Progenitor cell of endocrine pancreas (in vitro differentiated cells): ENCODE measurements around the gene ATRX. TPM values are rescaled to one million over a fixed set of nuclear protein-coding genes. Genes with fewer than 3 reads are reported as not detected.
"Not testable (repeated sequence)": the region's sequence is repeated elsewhere in the genome, so short reads cannot be mapped to it uniquely, and the experiment has no call there.

Experiments
- DNase-seq: peaks from one replicate; pipeline ENCODE4 v3.0.0; 2021; ENCODE audit warnings: low spot score; ENCODE audit not compliant: unreplicated experiment
- H3K27ac Mint-ChIP-seq: 2 replicates; pipeline ENCODE4 v1.8.0; 2021; ENCODE audit warnings: mild to moderate bottlenecking, moderate library complexity, mixed read lengths
- H3K27me3 Mint-ChIP-seq: 2 replicates; pipeline ENCODE4 v1.8.0; 2021; ENCODE audit warnings: mixed read lengths
- H3K36me3 Mint-ChIP-seq: 2 replicates; pipeline ENCODE4 v1.8.0; 2022; ENCODE audit warnings: mixed read lengths; ENCODE audit not compliant: insufficient read depth
- H3K4me1 Mint-ChIP-seq: 2 replicates; pipeline ENCODE4 v1.8.0; 2021; ENCODE audit warnings: low read depth, mixed read lengths
- H3K4me3 Mint-ChIP-seq: 2 replicates; pipeline ENCODE4 v1.8.0; 2021; ENCODE audit warnings: low read depth, mild to moderate bottlenecking, moderate library complexity, mixed read lengths
- H3K9me3 Mint-ChIP-seq: 2 replicates; pipeline ENCODE4 v1.8.0; 2021; ENCODE audit warnings: low read depth, mixed read lengths
- total RNA-seq: library from RNA; stranded (reverse); gene quantifications from 2 replicates; pipeline ENCODE4 v1.2.1, GENCODE V29; 2021
- TF ChIP-seq, protein P1 (sequence below): fragments of 200-600 bp; sonication (generic); IDR thresholded peaks from one replicate; pipeline ENCODE4 v1.5.0; 2021; ENCODE audit warnings: antibody characterized with exemption, mild to moderate bottlenecking; ENCODE audit not compliant: unreplicated experiment

Gene ATRX
- total RNA-seq, 1 donor from 2014 or later: 167 TPM

DNA sequence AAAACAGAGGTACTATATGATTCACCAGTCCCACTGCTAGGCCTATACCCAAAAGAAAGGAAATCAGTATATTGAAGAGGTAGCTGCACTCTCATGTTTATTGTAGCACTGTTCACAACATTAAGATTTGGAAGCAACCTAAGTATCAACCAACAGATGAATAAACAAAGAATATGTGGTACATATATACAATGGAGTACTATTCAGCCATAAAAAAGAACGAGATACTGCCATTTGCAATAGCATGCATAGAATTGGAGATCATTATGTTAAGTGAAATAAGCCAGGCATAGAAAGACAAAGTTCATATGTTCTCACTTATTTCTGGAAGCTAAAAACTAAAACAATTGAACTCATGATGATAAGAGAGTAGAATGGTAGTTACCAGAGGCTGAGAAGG is 266.3 kb downstream of the ATRX start:
- Mint-ChIP-seq H3K27ac (no peak overlapping the region), H3K4me1 (no peaks in the 10 kb centered on the region), H3K9me3 (peaks cover 43% of the 10 kb centered on the region), H3K36me3 (peaks cover 41% of the 10 kb centered on the region), H3K4me3 (no peak overlapping the region), H3K27me3 (no peaks in the 10 kb centered on the region)
- DNase-seq: no peak
- TF ChIP-seq, protein P1, sequence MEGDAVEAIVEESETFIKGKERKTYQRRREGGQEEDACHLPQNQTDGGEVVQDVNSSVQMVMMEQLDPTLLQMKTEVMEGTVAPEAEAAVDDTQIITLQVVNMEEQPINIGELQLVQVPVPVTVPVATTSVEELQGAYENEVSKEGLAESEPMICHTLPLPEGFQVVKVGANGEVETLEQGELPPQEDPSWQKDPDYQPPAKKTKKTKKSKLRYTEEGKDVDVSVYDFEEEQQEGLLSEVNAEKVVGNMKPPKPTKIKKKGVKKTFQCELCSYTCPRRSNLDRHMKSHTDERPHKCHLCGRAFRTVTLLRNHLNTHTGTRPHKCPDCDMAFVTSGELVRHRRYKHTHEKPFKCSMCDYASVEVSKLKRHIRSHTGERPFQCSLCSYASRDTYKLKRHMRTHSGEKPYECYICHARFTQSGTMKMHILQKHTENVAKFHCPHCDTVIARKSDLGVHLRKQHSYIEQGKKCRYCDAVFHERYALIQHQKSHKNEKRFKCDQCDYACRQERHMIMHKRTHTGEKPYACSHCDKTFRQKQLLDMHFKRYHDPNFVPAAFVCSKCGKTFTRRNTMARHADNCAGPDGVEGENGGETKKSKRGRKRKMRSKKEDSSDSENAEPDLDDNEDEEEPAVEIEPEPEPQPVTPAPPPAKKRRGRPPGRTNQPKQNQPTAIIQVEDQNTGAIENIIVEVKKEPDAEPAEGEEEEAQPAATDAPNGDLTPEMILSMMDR: no peak

DNA sequence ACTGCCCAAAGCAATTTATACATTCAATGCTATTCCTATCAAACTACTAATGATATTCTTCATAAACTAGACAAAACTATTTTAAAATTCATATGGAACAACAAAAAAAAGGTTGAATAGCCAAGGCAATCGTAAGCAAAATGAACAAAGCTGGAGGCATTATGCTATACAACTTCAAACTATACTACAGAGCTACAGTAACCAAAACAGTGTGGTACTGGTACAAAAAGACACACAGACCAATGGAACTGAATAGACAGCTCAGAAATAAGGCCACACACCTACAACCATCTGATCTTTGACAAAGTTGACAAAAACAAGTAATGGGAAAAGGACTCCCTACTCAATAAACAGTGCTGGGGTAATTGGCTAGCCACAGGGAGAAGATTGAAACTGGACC is 271.8 kb downstream of the ATRX start:
- TF ChIP-seq, protein P1: no peak
- H3K4me3 Mint-ChIP-seq: no peak overlapping the region
- DNase-seq: no peak
- no peaks in the 10 kb centered on the region for H3K27me3 Mint-ChIP-seq
- peaks cover 54% of the 10 kb centered on the region for H3K9me3 Mint-ChIP-seq
- no peak overlapping the region for H3K27ac Mint-ChIP-seq
- H3K4me1 Mint-ChIP-seq: no peaks in the 10 kb centered on the region
- H3K36me3 Mint-ChIP-seq: peaks cover 46% of the 10 kb centered on the region

DNA sequence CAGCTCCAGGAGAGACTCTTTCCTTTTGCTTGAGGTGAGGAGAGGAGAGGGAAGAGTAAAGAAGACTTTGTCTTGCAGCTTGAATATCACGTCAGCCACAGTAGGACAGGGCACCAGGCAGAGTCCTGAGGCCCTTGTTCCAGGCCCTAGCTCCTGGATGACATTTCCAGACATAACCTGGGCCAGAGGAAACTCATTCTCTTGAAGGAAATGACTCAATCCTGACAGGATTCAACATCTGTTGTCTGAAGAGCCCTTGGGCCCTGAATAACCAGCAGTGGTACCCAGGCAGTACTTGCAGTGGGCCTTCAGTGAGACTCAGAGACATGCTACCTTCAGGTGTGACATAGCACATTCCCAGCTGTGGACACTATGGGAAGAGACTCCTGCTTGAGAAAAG is 276.0 kb downstream of the ATRX start:
- Mint-ChIP-seq H3K9me3 (peaks cover 27% of the 10 kb centered on the region), H3K27me3 (no peaks in the 10 kb centered on the region), H3K36me3 (peaks cover 38% of the 10 kb centered on the region), H3K4me3 (no peak overlapping the region), H3K4me1 (peaks cover 2% of the 10 kb centered on the region), H3K27ac (no peak overlapping the region)
- DNase-seq: no peak
- TF ChIP-seq, protein P1: no peak

DNA sequence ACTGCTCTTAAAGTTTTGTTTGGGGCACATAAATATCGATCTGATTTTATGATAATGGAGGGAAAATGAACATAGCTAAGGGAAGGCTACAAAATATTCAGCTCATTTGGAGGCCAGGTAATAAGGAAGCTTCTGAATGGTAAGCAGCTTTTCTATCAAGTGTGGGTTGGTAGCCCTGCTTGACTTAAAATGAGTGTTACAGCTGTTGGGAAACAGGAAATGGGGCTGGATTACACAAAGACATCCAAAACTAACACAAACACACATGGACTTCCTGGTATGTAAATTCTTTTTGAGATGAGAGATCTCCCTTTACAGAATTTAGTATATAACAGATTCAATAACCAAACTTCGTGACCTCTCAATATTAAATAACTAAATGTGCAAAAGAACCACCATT is 280.8 kb downstream of the ATRX start:
- H3K4me1 Mint-ChIP-seq: peaks cover 16% of the 10 kb centered on the region
- no peak overlapping the region for H3K4me3 Mint-ChIP-seq
- H3K9me3 Mint-ChIP-seq: no peaks in the 10 kb centered on the region
- TF ChIP-seq, protein P1: no peak
- H3K27ac Mint-ChIP-seq: no peak overlapping the region
- peaks cover 10% of the 10 kb centered on the region for H3K36me3 Mint-ChIP-seq
- H3K27me3 Mint-ChIP-seq: no peaks in the 10 kb centered on the region
- DNase-seq: no peak

GRCh38 chrX:77502951-77503525 is 283.0 kb downstream of the ATRX start:
- peaks cover 15% of the 10 kb centered on the region for H3K9me3 Mint-ChIP-seq
- no peak for DNase-seq
- peak overlapping the region; percentile 81 for H3K27ac Mint-ChIP-seq
- H3K27me3 Mint-ChIP-seq: no peaks in the 10 kb centered on the region
- TF ChIP-seq, protein P1: no peak
- H3K4me1 Mint-ChIP-seq: peaks cover 14% of the 10 kb centered on the region
- no peak overlapping the region for H3K4me3 Mint-ChIP-seq
- peaks cover 3% of the 10 kb centered on the region for H3K36me3 Mint-ChIP-seq

DNA sequence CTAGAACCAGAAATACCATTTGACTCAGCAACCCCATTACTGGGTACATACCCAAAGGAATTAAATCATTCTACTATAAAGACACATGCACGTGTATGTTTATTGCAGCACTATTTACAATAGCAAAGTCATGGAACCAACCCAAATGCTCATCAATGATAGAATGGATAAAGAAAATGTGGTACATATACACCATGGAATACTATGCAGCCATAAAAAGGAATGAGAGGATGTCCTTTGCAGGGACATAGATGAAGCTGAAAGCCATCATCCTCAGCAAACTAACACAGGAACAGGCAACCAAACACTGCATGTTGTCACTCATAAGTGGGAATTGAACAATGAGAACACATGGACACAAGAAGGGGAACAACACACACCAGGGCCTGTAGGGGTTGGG is 285.9 kb downstream of the ATRX start:
- H3K36me3 Mint-ChIP-seq, H3K4me3 Mint-ChIP-seq, H3K27ac Mint-ChIP-seq, DNase-seq, H3K27me3 Mint-ChIP-seq: not testable (repeated sequence)
- H3K4me1 Mint-ChIP-seq: peaks cover 14% of the 10 kb centered on the region
- H3K9me3 Mint-ChIP-seq: peaks cover 25% of the 10 kb centered on the region
